OCI-LY7 (cell line): Measurements from ENCODE around the gene RNF166. TPM values are rescaled to one million over a fixed set of nuclear protein-coding genes. Genes with fewer than 3 reads are reported as not detected.

Experiments used
- BruUV-seq: library from RNA; stranded (reverse); fragments of 400-500 nt; replicated peaks from 2 replicates; lab custom pipeline; 2021; lab: Mats Ljungman, UMichigan
- CTCF ChIA-PET: fragments of 300-600 bp; sonication (Branson Sonifier 250); formaldehyde crosslinking; loops from one replicate; lab custom pipeline; 2022; ENCODE audit warnings: antibody characterized with exemption; ENCODE audit not compliant: unreplicated experiment; lab: Charles Lee
- POLR2A ChIA-PET: fragments of 300-600 bp; sonication (Branson Sonifier 250); formaldehyde crosslinking; loops from one replicate; lab custom pipeline; 2022; ENCODE audit warnings: antibody characterized with exemption; lab: Charles Lee
- DNase-seq: peaks from one replicate; pipeline ENCODE4 v3.0.0-alpha.2; 2015; ENCODE audit warnings: low spot score
- H2AFZ ChIP-seq: fragments of 200-600 bp; sonication (generic), shearing (Covaris generic); 2 replicates; pipeline ENCODE4 v1.6.1; 2014; ENCODE audit warnings: mild to moderate bottlenecking, antibody characterized with exemption, low read length, moderate library complexity
- H3K27ac ChIP-seq: fragments of 200-600 bp; sonication (generic); 2 replicates; pipeline ENCODE4 v1.5.1; 2014; ENCODE audit warnings: mixed run types, low read depth, mild to moderate bottlenecking, moderate library complexity, low read length, inconsistent platforms; ENCODE audit not compliant: poor library complexity, severe bottlenecking
- H3K36me3 ChIP-seq: fragments of 200-600 bp; sonication (generic); 2 replicates; pipeline ENCODE4 v1.6.1; 2014; ENCODE audit warnings: mild to moderate bottlenecking, antibody characterized with exemption, low read length, moderate library complexity, mixed read lengths; ENCODE audit not compliant: insufficient read depth
- H3K4me1 ChIP-seq: fragments of 200-600 bp; sonication (generic); 2 replicates; pipeline ENCODE4 v1.5.1; 2014; ENCODE audit warnings: mild to moderate bottlenecking, low read length; ENCODE audit not compliant: insufficient read depth, poor library complexity, severe bottlenecking
- H3K4me2 ChIP-seq: fragments of 200-600 bp; sonication (generic); 2 replicates; pipeline ENCODE4 v1.6.1; 2014; ENCODE audit warnings: mild to moderate bottlenecking, low read length
- H3K4me3 ChIP-seq: fragments of 200-600 bp; sonication (generic); 2 replicates; pipeline ENCODE4 v1.5.1; 2014; ENCODE audit warnings: mild to moderate bottlenecking, low read depth, low read length; ENCODE audit not compliant: poor library complexity, severe bottlenecking
- H3K79me2 ChIP-seq: fragments of 200-600 bp; sonication (generic); 2 replicates; pipeline ENCODE4 v1.6.1; 2016; ENCODE audit warnings: low read depth, mild to moderate bottlenecking, low read length, moderate library complexity, mixed read lengths; ENCODE audit not compliant: insufficient read depth
- H3K9me2 ChIP-seq: fragments of 200-600 bp; sonication (generic); 2 replicates; pipeline ENCODE4 v1.6.1; 2016; ENCODE audit warnings: mild to moderate bottlenecking, low read length, mixed read lengths; ENCODE audit not compliant: insufficient read depth
- H3K9me3 ChIP-seq: fragments of 200-600 bp; sonication (generic); 2 replicates; pipeline ENCODE4 v1.6.1; 2014; ENCODE audit warnings: mild to moderate bottlenecking, mixed run types, low read length, mixed read lengths
- H4K20me1 ChIP-seq: fragments of 200-600 bp; sonication (generic); 2 replicates; pipeline ENCODE4 v1.6.1; 2014; ENCODE audit warnings: mild to moderate bottlenecking, antibody characterized with exemption, low read length, moderate library complexity, mixed read lengths; ENCODE audit not compliant: insufficient read depth
- EZH2phosphoT487 ChIP-seq: fragments of 200-600 bp; sonication (generic); IDR thresholded peaks from 2 replicates; pipeline ENCODE4 v1.6.1; 2018; ENCODE audit warnings: low read depth, borderline replicate concordance, mild to moderate bottlenecking, mixed run types, antibody characterized with exemption, low read length, moderate library complexity, mixed read lengths
- intact Hi-C: fragments of 100-400 bp; cut with micrococcal nuclease; formaldehyde crosslinking; loops from one replicate; pipeline ENCODE4 v1.10.0; 2022; ENCODE audit not compliant: unreplicated experiment
- total RNA-seq, 2 experiments: library from RNA; depleted of rRNA in 1 of 2; stranded (reverse); fragments of >200 nt in 1 of 2; shearing (Covaris generic) in 1 of 2; gene quantifications; 2 replicates each; pipeline ENCODE4 v1.2.3, GENCODE V29; 2014 to 2022
- TF ChIP-seq, protein P1 (sequence below): fragments of 200-600 bp; sonication (generic); conservative IDR thresholded peaks from 2 replicates; pipeline ENCODE4 v1.5.1; 2014; ENCODE audit warnings: mild to moderate bottlenecking, antibody characterized with exemption, low read length, moderate library complexity, mixed read lengths

Gene RNF166
- total RNA-seq, 2 experiments from 2014 or later: 52.4 to 56.2 TPM

DNA sequence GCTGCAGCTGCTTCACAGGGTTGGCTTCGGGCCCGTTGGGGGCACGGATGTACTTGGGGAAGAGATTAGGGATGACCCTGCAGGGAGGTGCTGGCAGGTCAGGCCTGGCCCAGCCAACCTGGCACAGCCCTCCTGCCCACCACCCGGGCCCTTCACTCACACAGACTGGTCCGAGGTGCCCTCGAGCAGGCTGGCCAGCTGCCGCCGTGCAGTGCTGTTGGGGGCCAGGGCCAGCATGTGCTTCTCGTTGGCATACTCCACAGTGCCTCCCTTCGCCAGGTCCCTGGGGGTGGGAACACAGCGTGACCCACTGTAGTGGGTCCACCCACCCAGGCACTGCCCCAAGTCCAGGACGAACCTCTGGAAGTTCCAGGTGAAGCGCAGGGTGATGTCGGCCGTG lies 10.0 kb upstream of the RNF166 start:
- no peaks in the 10 kb centered on the region for H3K9me3 ChIP-seq
- no peak for TF ChIP-seq EZH2phosphoT487
- no peaks in the 10 kb centered on the region for H4K20me1 ChIP-seq
- H3K79me2 ChIP-seq: no peaks in the 10 kb centered on the region
- intact Hi-C loops: no loop called here
- DNase-seq: no peak
- H2AFZ ChIP-seq: no peak overlapping the region
- H3K4me2 ChIP-seq: no peak overlapping the region
- H3K4me3 ChIP-seq: no peak overlapping the region
- no peaks in the 10 kb centered on the region for H3K4me1 ChIP-seq
- BruUV-seq: no TSS peak
- no peaks in the 10 kb centered on the region for H3K9me2 ChIP-seq
- ChIA-PET POLR2A (no interaction called here), CTCF (no interaction called here)
- peaks cover 80% of the 10 kb centered on the region for H3K36me3 ChIP-seq
- no peak overlapping the region for H3K27ac ChIP-seq

DNA sequence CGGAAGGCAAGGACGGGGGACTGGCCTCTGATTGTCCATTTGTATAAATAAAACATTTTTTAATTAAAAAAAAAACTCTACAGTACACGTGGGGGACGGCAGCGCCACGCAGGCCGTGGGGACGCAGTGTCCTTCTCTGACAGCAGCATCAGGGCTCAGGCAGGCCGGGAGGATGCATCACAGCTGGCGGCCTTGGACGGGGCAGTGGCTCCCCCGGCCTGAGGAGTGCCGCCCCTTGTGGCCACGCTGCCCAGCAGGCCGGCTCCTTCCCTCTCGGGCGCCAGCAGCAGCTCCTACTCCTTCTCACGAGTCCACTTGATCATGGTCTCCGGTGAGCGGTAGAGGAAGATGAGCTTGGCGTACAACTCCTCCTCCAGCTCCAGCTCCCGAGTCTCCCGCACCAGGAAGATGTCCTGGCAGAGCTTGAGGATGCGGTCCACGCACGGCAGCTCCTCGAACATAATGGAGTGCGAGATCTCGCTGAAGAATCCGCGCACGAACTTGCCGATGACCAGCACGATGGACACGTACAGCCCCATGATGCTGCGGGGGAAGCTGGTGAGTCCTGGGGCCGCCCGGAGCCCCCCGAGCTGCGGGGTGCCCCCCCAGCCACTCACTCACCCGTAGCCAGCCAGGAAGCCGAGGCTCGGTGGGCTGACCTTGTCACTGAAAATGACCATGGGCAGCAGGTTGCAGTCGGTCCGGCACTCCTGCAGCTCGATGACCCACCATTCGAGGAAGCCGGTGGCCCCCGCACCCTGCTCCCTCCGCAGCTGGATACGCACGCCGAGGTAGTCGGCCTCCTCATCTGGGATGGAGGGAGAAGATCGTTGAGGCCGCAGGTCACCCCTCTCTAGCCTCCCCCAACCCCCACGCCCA lies 9.3 kb upstream of the RNF166 start:
- POLR2A ChIA-PET: no interaction called here
- H4K20me1 ChIP-seq: no peaks in the 10 kb centered on the region
- no peak overlapping the region for H3K4me2 ChIP-seq

DNA sequence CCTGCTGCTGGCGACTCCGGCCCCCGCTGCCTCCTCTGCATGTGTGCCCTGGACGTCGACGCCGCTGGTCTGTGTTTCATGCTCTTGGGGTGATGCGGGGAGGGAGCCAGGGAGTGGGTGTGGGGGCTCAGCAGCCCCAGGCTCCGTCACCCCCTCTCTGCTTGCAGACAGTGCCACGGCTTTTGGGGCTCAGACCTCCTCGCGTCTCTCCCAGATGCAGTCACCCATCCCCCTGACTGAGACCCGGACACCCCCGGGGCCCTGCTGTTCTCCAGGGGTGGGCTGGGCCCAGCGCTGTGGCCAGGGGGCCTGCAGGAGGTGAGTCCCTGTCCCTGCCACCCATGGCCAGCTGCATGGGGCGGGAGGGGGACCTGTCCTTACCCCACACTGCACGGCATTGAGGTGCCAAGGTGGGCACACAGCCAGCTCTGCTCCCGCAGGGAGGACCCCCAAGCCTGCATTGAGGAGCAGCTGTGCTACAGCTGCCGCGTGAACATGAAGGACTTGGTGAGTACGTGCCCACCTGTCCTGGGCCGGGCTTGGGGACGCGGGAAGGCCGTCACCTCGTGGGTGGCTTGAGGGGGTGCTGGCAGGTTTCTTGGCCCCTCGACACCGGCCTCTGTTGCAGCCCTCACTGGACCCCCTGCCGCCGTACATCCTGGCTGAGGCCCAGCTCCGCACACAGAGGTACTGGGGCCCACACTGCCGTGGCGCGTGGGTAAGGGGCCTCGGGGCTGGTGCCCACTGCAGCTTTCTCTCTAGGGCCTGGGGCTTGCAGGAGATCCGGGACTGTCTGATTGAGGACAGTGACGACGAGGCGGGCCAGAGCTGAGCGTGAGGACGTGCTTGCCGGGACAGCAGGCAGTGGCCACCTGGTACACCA lies 8.5 kb upstream of the RNF166 start:
- Histone ChIP-seq H3K36me3 (peaks cover 69% of the 10 kb centered on the region), H3K4me3 (no peak overlapping the region), H3K79me2 (no peaks in the 10 kb centered on the region), H3K9me3 (no peaks in the 10 kb centered on the region), H3K4me1 (no peaks in the 10 kb centered on the region), H3K9me2 (no peaks in the 10 kb centered on the region), H3K4me2 (no peak overlapping the region), H2AFZ (no peak overlapping the region), H3K27ac (no peak overlapping the region), H4K20me1 (no peaks in the 10 kb centered on the region)
- ChIA-PET POLR2A (no interaction called here), CTCF (no interaction called here)
- DNase-seq: no peak
- intact Hi-C loops: no loop called here
- BruUV-seq: no TSS peak
- TF ChIP-seq, protein P1, sequence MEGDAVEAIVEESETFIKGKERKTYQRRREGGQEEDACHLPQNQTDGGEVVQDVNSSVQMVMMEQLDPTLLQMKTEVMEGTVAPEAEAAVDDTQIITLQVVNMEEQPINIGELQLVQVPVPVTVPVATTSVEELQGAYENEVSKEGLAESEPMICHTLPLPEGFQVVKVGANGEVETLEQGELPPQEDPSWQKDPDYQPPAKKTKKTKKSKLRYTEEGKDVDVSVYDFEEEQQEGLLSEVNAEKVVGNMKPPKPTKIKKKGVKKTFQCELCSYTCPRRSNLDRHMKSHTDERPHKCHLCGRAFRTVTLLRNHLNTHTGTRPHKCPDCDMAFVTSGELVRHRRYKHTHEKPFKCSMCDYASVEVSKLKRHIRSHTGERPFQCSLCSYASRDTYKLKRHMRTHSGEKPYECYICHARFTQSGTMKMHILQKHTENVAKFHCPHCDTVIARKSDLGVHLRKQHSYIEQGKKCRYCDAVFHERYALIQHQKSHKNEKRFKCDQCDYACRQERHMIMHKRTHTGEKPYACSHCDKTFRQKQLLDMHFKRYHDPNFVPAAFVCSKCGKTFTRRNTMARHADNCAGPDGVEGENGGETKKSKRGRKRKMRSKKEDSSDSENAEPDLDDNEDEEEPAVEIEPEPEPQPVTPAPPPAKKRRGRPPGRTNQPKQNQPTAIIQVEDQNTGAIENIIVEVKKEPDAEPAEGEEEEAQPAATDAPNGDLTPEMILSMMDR: no peak
- TF ChIP-seq EZH2phosphoT487: no peak

More for the DNA sequence above, 9.3 kb upstream of the RNF166 start:
- DNase-seq: no peak
- Histone ChIP-seq H2AFZ (no peak overlapping the region), H3K9me3 (no peaks in the 10 kb centered on the region), H3K9me2 (no peaks in the 10 kb centered on the region), H3K4me1 (no peaks in the 10 kb centered on the region), H3K36me3 (peaks cover 77% of the 10 kb centered on the region), H3K27ac (no peak overlapping the region), H3K4me3 (no peak overlapping the region), H3K79me2 (no peaks in the 10 kb centered on the region)
- no peak for TF ChIP-seq EZH2phosphoT487
- TF ChIP-seq, protein P1: no peak
- intact Hi-C loops: no loop called here
- no TSS peak for BruUV-seq
- CTCF ChIA-PET: no interaction called here
